ENCODE results near the gene ATAD3C.
"Not testable (repeated sequence)": the region's sequence is repeated elsewhere in the genome, so short reads cannot be mapped to it uniquely, and the experiment has no call there.

ATAD3C gene

GRCh38 chr1:1460540-1461130, 11.1 kb downstream of the ATAD3C start:
- Mint-ChIP-seq H3K36me3 (ENCODE audit: low read depth) (no peaks in the 10 kb centered on the region), H3K9me3 (no peaks in the 10 kb centered on the region), H3K4me3 (no peak overlapping the region), H3K4me1 (no peaks in the 10 kb centered on the region), H3K27me3 (ENCODE audit: low read depth, poor library complexity) (no peaks in the 10 kb centered on the region), H3K27ac (no peak overlapping the region)
- TF ChIP-seq CTCF (IDR thresholded peaks at IDR 0.05), result no peak
- DNase-seq, result no peak

GRCh38 chr1:1461721-1462317, 12.3 kb downstream of the ATAD3C start:
- H3K27me3 Mint-ChIP-seq (ENCODE audit: low read depth, poor library complexity), result no peaks in the 10 kb centered on the region
- H3K9me3 Mint-ChIP-seq, result peaks cover 4% of the 10 kb centered on the region
- H3K4me1 Mint-ChIP-seq, result no peaks in the 10 kb centered on the region
- no peak overlapping the region for H3K27ac Mint-ChIP-seq
- H3K4me3 Mint-ChIP-seq, result no peak overlapping the region
- H3K36me3 Mint-ChIP-seq (ENCODE audit: low read depth), result no peaks in the 10 kb centered on the region
- no peak for TF ChIP-seq CTCF (IDR thresholded peaks at IDR 0.05)
- DNase-seq, result no peak

GRCh38 chr1:1462318-1462966, 13.0 kb downstream of the ATAD3C start:
- no peaks in the 10 kb centered on the region for H3K4me1 Mint-ChIP-seq
- DNase-seq, result no peak
- peaks cover 4% of the 10 kb centered on the region for H3K9me3 Mint-ChIP-seq
- TF ChIP-seq CTCF (IDR thresholded peaks at IDR 0.05), result no peak
- no peak overlapping the region for H3K27ac Mint-ChIP-seq
- H3K4me3 Mint-ChIP-seq, result no peak overlapping the region
- no peaks in the 10 kb centered on the region for H3K36me3 Mint-ChIP-seq (ENCODE audit: low read depth)
- no peaks in the 10 kb centered on the region for H3K27me3 Mint-ChIP-seq (ENCODE audit: low read depth, poor library complexity)

GRCh38 chr1:1463312-1463711, 13.8 kb downstream of the ATAD3C start:
- no peak for DNase-seq
- H3K27me3 Mint-ChIP-seq (ENCODE audit: low read depth, poor library complexity), result no peaks in the 10 kb centered on the region
- H3K4me1 Mint-ChIP-seq, result no peaks in the 10 kb centered on the region
- H3K36me3 Mint-ChIP-seq (ENCODE audit: low read depth), result no peaks in the 10 kb centered on the region
- no peak overlapping the region for H3K4me3 Mint-ChIP-seq
- peaks cover 4% of the 10 kb centered on the region for H3K9me3 Mint-ChIP-seq
- H3K27ac Mint-ChIP-seq, result no peak overlapping the region
- TF ChIP-seq CTCF (IDR thresholded peaks at IDR 0.05), result no peak

GRCh38 chr1:1468196-1468985, 18.9 kb downstream of the ATAD3C start:
- DNase-seq; H3K36me3 Mint-ChIP-seq (ENCODE audit: low read depth); H3K27me3 Mint-ChIP-seq (ENCODE audit: low read depth, poor library complexity); H3K9me3 Mint-ChIP-seq; H3K4me3 Mint-ChIP-seq; H3K27ac Mint-ChIP-seq: not testable (repeated sequence)
- H3K4me1 Mint-ChIP-seq, result peaks cover 25% of the 10 kb centered on the region
